Sigmoid colon (tissue), 4 donors: Measurements from ENCODE around the gene INSL4.

Experiments used
- CTCF ChIP-seq, 4 experiments: fragments of 450-650 bp in 3 of 4; fragments of 200-600 bp in 1 of 4; IDR thresholded peaks; one replicate each; pipeline ENCODE4 v1.5.1; 2016 to 2019; ENCODE audit warnings: antibody characterized with exemption in 4 of 4, mild to moderate bottlenecking in 3 of 4, moderate library complexity in 2 of 4
- EP300 ChIP-seq, 4 donors: sonication (generic); formaldehyde crosslinking; IDR thresholded peaks; one replicate each; pipeline ENCODE4 v1.6.1; 2017; ENCODE audit warnings: antibody characterized with exemption in 4 of 4
- POLR2A ChIP-seq, 2 donors: fragments of 450-650 bp; IDR thresholded peaks; one replicate each; pipeline ENCODE4 v1.6.1; 2016; ENCODE audit warnings: antibody characterized with exemption in 2 of 2, mild to moderate bottlenecking in 2 of 2, moderate library complexity in 2 of 2

GRCh38 chr9:5230554-5230953 lies 665 bp upstream of the INSL4 start:
- TF ChIP-seq CTCF (IDR thresholded peaks at IDR 0.05): no peak
- no peak for TF ChIP-seq POLR2A (IDR thresholded peaks at IDR 0.05)
- no peak for TF ChIP-seq EP300 (IDR thresholded peaks at IDR 0.05)
